ENCODE data around the gene NXNL2.

Gene NXNL2

GRCh38 chr9:88533951-88534455 is 975 bp upstream of the NXNL2 start:
- DNase-seq = no peak

GRCh38 chr9:88535226-88536022 is 446 bp downstream of the NXNL2 start:
- no peak for DNase-seq

GRCh38 chr9:88536023-88536324 is 996 bp downstream of the NXNL2 start:
- DNase-seq = no peak

- no peak for DNase-seq
These were observed 2.2 kb downstream of the NXNL2 start for GRCh38 chr9:88536951-88537760.

GRCh38 chr9:88537761-88538091 is 2.7 kb downstream of the NXNL2 start:
- DNase-seq = no peak

GRCh38 chr9:88538311-88539085 is 3.5 kb downstream of the NXNL2 start:
- DNase-seq = no peak

GRCh38 chr9:88539246-88539645 is 4.3 kb downstream of the NXNL2 start:
- DNase-seq = no peak

GRCh38 chr9:88540251-88540763 is 5.3 kb downstream of the NXNL2 start:
- no peak for DNase-seq

- DNase-seq = no peak
These were observed 9.3 kb downstream of the NXNL2 start for GRCh38 chr9:88544245-88544644.

- DNase-seq = no peak
These were observed 16.7 kb downstream of the NXNL2 start for GRCh38 chr9:88551546-88552137.

GRCh38 chr9:88553350-88553749 is 18.4 kb downstream of the NXNL2 start:
- DNase-seq = no peak

- DNase-seq = no peak
These were observed 20.4 kb downstream of the NXNL2 start for GRCh38 chr9:88555268-88555980.

- no peak for DNase-seq
These were observed 24.7 kb downstream of the NXNL2 start for GRCh38 chr9:88559661-88560060.

GRCh38 chr9:88567870-88568269 is 32.9 kb downstream of the NXNL2 start:
- no peak for DNase-seq

GRCh38 chr9:88571419-88571818 is 36.4 kb downstream of the NXNL2 start:
- no peak for DNase-seq

- no peak for DNase-seq
These were observed 37.7 kb downstream of the NXNL2 start for GRCh38 chr9:88572684-88573083.

- DNase-seq = no peak
These were observed 40.0 kb downstream of the NXNL2 start for GRCh38 chr9:88574953-88575352.

GRCh38 chr9:88577256-88578120 is 42.5 kb downstream of the NXNL2 start:
- DNase-seq = no peak

GRCh38 chr9:88578121-88579049 is 43.4 kb downstream of the NXNL2 start:
- DNase-seq = no peak
